ENCODE data around the gene FRY.
A peak's percentile ranks its signal among the peaks of the same experiment; 100 is the strongest.

FRY gene

GRCh38 chr13:32026623-32027022 lies 5.0 kb upstream of the FRY start:
- TF ChIP-seq POLR2AphosphoS5 (IDR thresholded peaks at IDR 0.05; ENCODE audit: low read depth, low read length) = no peak
- TF ChIP-seq POU2F2 (IDR thresholded peaks at IDR 0.05; ENCODE audit: low read depth, low read length) = no peak
- no peak for TF ChIP-seq TAF1 (IDR thresholded peaks at IDR 0.05; ENCODE audit: low read depth, low read length)
- TF ChIP-seq PAX5 (IDR thresholded peaks at IDR 0.05; ENCODE audit: insufficient read depth, low read length, severe bottlenecking) = no peak
- TF ChIP-seq POLR2A (IDR thresholded peaks at IDR 0.05; ENCODE audit: low read depth, low read length) = no peak
- no peak for FAIRE-seq

GRCh38 chr13:32028711-32029110 lies 2.9 kb upstream of the FRY start:
- no peak for TF ChIP-seq POLR2A (IDR thresholded peaks at IDR 0.05; ENCODE audit: low read depth, low read length)
- FAIRE-seq (no peak), DNase-seq (ENCODE audit: insufficient read length, low spot score) (no peak)

More at GRCh38 chr13:32026623-32027022, 5.0 kb upstream of the FRY start:
- DNase-seq (ENCODE audit: insufficient read length, low spot score) = no peak

GRCh38 chr13:32029684-32030083 lies 1.9 kb upstream of the FRY start:
- FAIRE-seq (no peak), DNase-seq (ENCODE audit: insufficient read length, low spot score) (no peak)
- TF ChIP-seq POLR2A (IDR thresholded peaks at IDR 0.05; ENCODE audit: low read depth, low read length) (no peak), TAF1 (IDR thresholded peaks at IDR 0.05; ENCODE audit: low read depth, low read length) (no peak), POLR2AphosphoS5 (IDR thresholded peaks at IDR 0.05; ENCODE audit: low read depth, low read length) (no peak), POU2F2 (IDR thresholded peaks at IDR 0.05; ENCODE audit: low read depth, low read length) (no peak), SPI1 (IDR thresholded peaks at IDR 0.05; ENCODE audit: low read depth, low read length) (no peak), PAX5 (IDR thresholded peaks at IDR 0.05; ENCODE audit: insufficient read depth, low read length, severe bottlenecking) (no peak)

GRCh38 chr13:32031815-32032370 lies 319 bp downstream of the FRY start:
- FAIRE-seq = no peak
- TF ChIP-seq TAF1 (IDR thresholded peaks at IDR 0.05; ENCODE audit: low read depth, low read length) (no peak), SPI1 (IDR thresholded peaks at IDR 0.05; ENCODE audit: low read depth, low read length) (no peak), PAX5 (IDR thresholded peaks at IDR 0.05; ENCODE audit: insufficient read depth, low read length, severe bottlenecking) (no peak), POLR2AphosphoS5 (IDR thresholded peaks at IDR 0.05; ENCODE audit: low read depth, low read length) (no peak), POLR2A (IDR thresholded peaks at IDR 0.05; ENCODE audit: low read depth, low read length) (no peak), POU2F2 (IDR thresholded peaks at IDR 0.05; ENCODE audit: low read depth, low read length) (no peak)
- DNase-seq (ENCODE audit: insufficient read length, low spot score) = no peak

- DNase-seq (ENCODE audit: insufficient read length, low spot score) (no peak), FAIRE-seq (no peak)
- no peak for TF ChIP-seq PAX5 (IDR thresholded peaks at IDR 0.05; ENCODE audit: insufficient read depth, low read length, severe bottlenecking)
- no peak for TF ChIP-seq POLR2A (IDR thresholded peaks at IDR 0.05; ENCODE audit: low read depth, low read length)
- TF ChIP-seq SPI1 (IDR thresholded peaks at IDR 0.05; ENCODE audit: low read depth, low read length) = no peak
- no peak for TF ChIP-seq TAF1 (IDR thresholded peaks at IDR 0.05; ENCODE audit: low read depth, low read length)
- TF ChIP-seq POLR2AphosphoS5 (IDR thresholded peaks at IDR 0.05; ENCODE audit: low read depth, low read length) = no peak
- no peak for TF ChIP-seq POU2F2 (IDR thresholded peaks at IDR 0.05; ENCODE audit: low read depth, low read length)
These were observed 1.2 kb downstream of the FRY start for GRCh38 chr13:32032759-32033158.

DNA sequence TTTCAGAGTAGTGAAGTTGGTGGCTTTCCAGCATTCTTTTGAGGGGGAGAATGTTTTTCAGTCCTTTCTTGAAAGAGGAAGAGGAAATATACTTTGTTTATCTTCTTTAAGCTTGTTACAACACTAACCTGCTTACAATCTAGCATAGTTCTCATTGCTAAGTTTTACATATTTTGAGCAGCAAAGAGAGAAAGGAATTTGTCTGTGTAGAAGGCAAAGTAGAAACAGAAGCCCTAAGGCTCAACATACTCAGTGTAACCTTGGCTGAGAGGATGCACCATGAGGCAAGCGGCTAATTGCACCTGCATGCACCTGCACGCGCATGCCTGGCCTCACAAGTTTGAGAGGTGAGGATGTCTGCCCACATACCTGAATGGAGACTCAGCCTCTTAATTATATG lies 2.2 kb downstream of the FRY start:
- FAIRE-seq = peak; percentile 62
- TF ChIP-seq TAF1 (IDR thresholded peaks at IDR 0.05; ENCODE audit: low read depth, low read length) = no peak
- peak; percentile 15; the same call in 1 of the 2 replicates for TF ChIP-seq SPI1 (IDR thresholded peaks at IDR 0.05; ENCODE audit: low read depth, low read length)
- no peak for DNase-seq (ENCODE audit: insufficient read length, low spot score)

- FAIRE-seq = peak; percentile 79
- no peak for DNase-seq (ENCODE audit: insufficient read length, low spot score)
- TF ChIP-seq TAF1 (IDR thresholded peaks at IDR 0.05; ENCODE audit: low read depth, low read length) (no peak), SPI1 (IDR thresholded peaks at IDR 0.05; ENCODE audit: low read depth, low read length) (no peak), PAX5 (IDR thresholded peaks at IDR 0.05; ENCODE audit: insufficient read depth, low read length, severe bottlenecking) (no peak), POU2F2 (IDR thresholded peaks at IDR 0.05; ENCODE audit: low read depth, low read length) (no peak), POLR2AphosphoS5 (IDR thresholded peaks at IDR 0.05; ENCODE audit: low read depth, low read length) (no peak), POLR2A (IDR thresholded peaks at IDR 0.05; ENCODE audit: low read depth, low read length) (no peak)
These were observed 4.1 kb downstream of the FRY start for GRCh38 chr13:32035716-32036115.

DNA sequence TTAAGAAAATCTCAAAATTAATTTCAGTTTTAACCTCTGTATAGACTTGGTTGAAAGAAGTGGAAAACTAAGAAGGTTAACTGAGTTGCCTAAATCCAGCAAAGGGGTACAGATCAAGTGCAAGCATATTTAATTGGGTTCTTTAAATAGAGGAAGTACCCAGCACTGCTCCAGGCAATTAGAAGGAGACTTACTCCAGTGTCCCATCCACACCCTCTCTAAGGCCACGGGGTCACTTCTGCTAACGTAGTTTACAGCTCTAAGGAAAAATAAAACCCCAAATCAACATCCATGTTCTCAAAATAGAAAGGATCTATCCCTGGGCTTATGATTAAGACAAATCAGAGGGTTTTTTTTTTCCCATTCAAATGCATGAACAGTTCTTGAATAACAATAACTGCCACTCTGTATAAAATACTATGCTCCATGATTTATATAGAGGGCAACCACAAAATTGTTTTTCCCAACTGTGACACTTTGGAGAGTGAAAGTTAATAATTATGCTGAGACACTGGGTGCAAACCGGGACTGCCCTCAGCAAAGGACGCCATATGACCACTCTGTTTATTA lies 4.6 kb downstream of the FRY start:
- DNase-seq (ENCODE audit: insufficient read length, low spot score) (no peak), FAIRE-seq (peak; percentile 23)
- TF ChIP-seq PAX5 (IDR thresholded peaks at IDR 0.05; ENCODE audit: insufficient read depth, low read length, severe bottlenecking) = no peak
- no peak for TF ChIP-seq POLR2AphosphoS5 (IDR thresholded peaks at IDR 0.05; ENCODE audit: low read depth, low read length)
- TF ChIP-seq SPI1 (IDR thresholded peaks at IDR 0.05; ENCODE audit: low read depth, low read length) = peak; percentile 34

- DNase-seq (ENCODE audit: insufficient read length, low spot score) (no peak), FAIRE-seq (peak; percentile 76)
- no peak for TF ChIP-seq PAX5 (IDR thresholded peaks at IDR 0.05; ENCODE audit: insufficient read depth, low read length, severe bottlenecking)
These were observed 5.2 kb downstream of the FRY start for GRCh38 chr13:32036757-32037156.

DNA sequence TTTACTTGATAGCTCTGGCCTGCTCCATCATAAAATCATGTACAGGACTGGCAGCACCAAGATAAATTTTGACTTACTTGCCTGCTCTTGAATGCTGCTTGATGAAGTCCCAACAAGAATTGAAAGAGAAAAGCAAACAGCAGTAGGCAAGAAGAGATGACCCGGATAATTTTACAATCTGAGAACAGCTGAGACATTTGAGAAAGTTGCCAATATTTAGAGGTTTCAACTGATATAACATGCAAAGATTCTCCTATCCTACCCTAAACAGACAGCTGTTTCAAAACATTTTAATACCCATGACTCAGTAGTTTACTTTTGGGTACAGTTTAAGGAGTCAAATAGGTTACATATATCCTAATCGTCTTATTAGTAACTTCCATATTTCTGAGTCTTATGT lies 5.9 kb downstream of the FRY start:
- DNase-seq (ENCODE audit: insufficient read length, low spot score) (no peak), FAIRE-seq (peak; percentile 20)
- TF ChIP-seq TAF1 (IDR thresholded peaks at IDR 0.05; ENCODE audit: low read depth, low read length) (no peak), PAX5 (IDR thresholded peaks at IDR 0.05; ENCODE audit: insufficient read depth, low read length, severe bottlenecking) (no peak), SPI1 (IDR thresholded peaks at IDR 0.05; ENCODE audit: low read depth, low read length) (no peak), POU2F2 (IDR thresholded peaks at IDR 0.05; ENCODE audit: low read depth, low read length) (no peak), POLR2A (IDR thresholded peaks at IDR 0.05; ENCODE audit: low read depth, low read length) (no peak)

GRCh38 chr13:32038343-32038742 lies 6.8 kb downstream of the FRY start:
- DNase-seq (ENCODE audit: insufficient read length, low spot score) (no peak), FAIRE-seq (peak; percentile 26)
- no peak for TF ChIP-seq POU2F2 (IDR thresholded peaks at IDR 0.05; ENCODE audit: low read depth, low read length)
- TF ChIP-seq SPI1 (IDR thresholded peaks at IDR 0.05; ENCODE audit: low read depth, low read length) = no peak
- no peak for TF ChIP-seq TAF1 (IDR thresholded peaks at IDR 0.05; ENCODE audit: low read depth, low read length)
- TF ChIP-seq POLR2A (IDR thresholded peaks at IDR 0.05; ENCODE audit: low read depth, low read length) = no peak
- TF ChIP-seq PAX5 (IDR thresholded peaks at IDR 0.05; ENCODE audit: insufficient read depth, low read length, severe bottlenecking) = no peak
- no peak for TF ChIP-seq POLR2AphosphoS5 (IDR thresholded peaks at IDR 0.05; ENCODE audit: low read depth, low read length)

Data from GM12891 (cell line).